Liver (tissue), 9 donors: ENCODE results near the gene CCDC15. TPM values are rescaled to one million over a fixed set of nuclear protein-coding genes. Genes with fewer than 3 reads are reported as not detected.

ENCODE experiments used
- DNase-seq: peaks from one replicate; pipeline ENCODE4 v3.0.0-alpha.2; 2017; ENCODE audit warnings: low spot score
- H3K27ac ChIP-seq, 2 donors: one replicate each; pipeline ENCODE4 v1.7.0; 2013; ENCODE audit warnings: inconsistent platforms in 2 of 2, low read length in 2 of 2, control low read depth in 1 of 2, low read depth in 1 of 2, mild to moderate bottlenecking in 1 of 2
- H3K27me3 ChIP-seq, 4 donors: one replicate each; pipeline versions ENCODE4 v1.6.1 to v1.7.0; 2013; ENCODE audit warnings: low read length in 3 of 4, inconsistent platforms in 1 of 4, mild to moderate bottlenecking in 1 of 4, moderate library complexity in 1 of 4; ENCODE audit not compliant: control insufficient read depth in 4 of 4, insufficient read depth in 4 of 4
- H3K36me3 ChIP-seq, 4 donors: one replicate each; pipeline versions ENCODE4 v1.6.1 to v1.7.0; 2013; ENCODE audit warnings: low read length in 3 of 4, mild to moderate bottlenecking in 3 of 4, low read depth in 1 of 4, moderate library complexity in 1 of 4; ENCODE audit not compliant: control insufficient read depth in 4 of 4, insufficient read depth in 3 of 4
- H3K4me1 ChIP-seq, 4 donors: one replicate each; pipeline versions ENCODE4 v1.6.1 to v1.7.0; 2013; ENCODE audit warnings: low read length in 3 of 4, mild to moderate bottlenecking in 3 of 4, moderate library complexity in 1 of 4; ENCODE audit not compliant: control insufficient read depth in 4 of 4, insufficient read depth in 4 of 4
- H3K4me3 ChIP-seq, 3 donors: one replicate each; pipeline versions ENCODE4 v1.6.1 to v1.7.0; 2013; ENCODE audit warnings: low read length in 3 of 3, control low read depth in 1 of 3, low read depth in 1 of 3, mild to moderate bottlenecking in 1 of 3
- H3K9ac ChIP-seq, 2 donors: one replicate each; pipeline ENCODE4 v1.7.0; 2013; ENCODE audit warnings: low read length in 2 of 2, mild to moderate bottlenecking in 2 of 2, moderate library complexity in 2 of 2, control low read depth in 1 of 2, low read depth in 1 of 2
- H3K9me3 ChIP-seq, 4 donors: one replicate each; pipeline versions ENCODE4 v1.6.1 to v1.7.0; 2013; ENCODE audit warnings: low read length in 3 of 4; ENCODE audit not compliant: control insufficient read depth in 4 of 4
- GABPA ChIP-seq, 2 donors: IDR thresholded peaks in 1 of 2; conservative IDR thresholded peaks in 1 of 2; 2 replicates each; pipeline ENCODE4 v1.6.1; 2016; ENCODE audit warnings: antibody characterized with exemption in 2 of 2, mild to moderate bottlenecking in 1 of 2, moderate library complexity in 1 of 2
- REST ChIP-seq: IDR thresholded peaks from 2 replicates; pipeline ENCODE4 v1.6.1; 2016; ENCODE audit warnings: antibody characterized with exemption, mild to moderate bottlenecking
- RXRA ChIP-seq, 2 donors: IDR thresholded peaks; 2 replicates each; pipeline ENCODE4 v1.6.1; 2017 to 2018; ENCODE audit warnings: antibody characterized with exemption in 2 of 2, mild to moderate bottlenecking in 1 of 2
- SP1 ChIP-seq: IDR thresholded peaks from 2 replicates; pipeline ENCODE4 v1.6.1; 2018; ENCODE audit warnings: antibody characterized with exemption, mild to moderate bottlenecking
- WGBS: extraction: QIAGEN DNeasy Blood & Tissue Kit; methylation state at CpG from one replicate; pipeline ENCODE4 v1.1.7; 2013; 5-methylcytosine and 5-hydroxymethylcytosine counted together
- polyA plus RNA-seq, 2 donors: library from polyadenylated mRNA; stranded (reverse) in 1 of 2; unstranded in 1 of 2; fragments of 200-250 nt in 1 of 2; fragments of >200 nt in 1 of 2; fragmentation: Nextera tagmentation in 1 of 2; extraction: Ambion mirVana in 1 of 2; gene quantifications; one replicate each; pipeline versions ENCODE4 v1.2.1 to v1.2.3, GENCODE V29; 2013 to 2015
- total RNA-seq, 2 donors: library from RNA; depleted of rRNA; stranded (reverse); fragments of >200 nt; gene quantifications; one replicate each; pipeline ENCODE4 v1.2.3, GENCODE V29; 2014
- donor health status: healthy.
- donor health status: healthy.
- donor health status: healthy.
- donor health status: healthy.
- donor health status: healthy.

CCDC15 gene
- total and polyA plus RNA-seq, 4 donors, result 0.35 to 3.5 (median 0.88) TPM

- peaks cover 0 to 2% (median 0%) of the 10 kb centered on the region in 4 donors for H3K4me1 ChIP-seq
- no peaks in the 10 kb centered on the region for H3K9me3 ChIP-seq
- WGBS, result 84% methylated on average over 6 of the region's 6 CpGs
- H3K36me3 ChIP-seq, result peaks cover 0 to 4% (median 0%) of the 10 kb centered on the region in 4 donors
- no peak overlapping the region for H3K27ac ChIP-seq
- H3K9ac ChIP-seq, result no peak overlapping the region
- H3K4me3 ChIP-seq, result no peak overlapping the region
- DNase-seq, result peak; percentile 31
- no peak for TF ChIP-seq RXRA (IDR thresholded peaks at IDR 0.05)
- TF ChIP-seq REST, result no peak
- no peak for TF ChIP-seq SP1
- TF ChIP-seq GABPA (IDR thresholded peaks at IDR 0.05 in 1 of 2, conservative IDR thresholded peaks at IDR 0.05 in 1 of 2), result no peak
- no peaks in the 10 kb centered on the region for H3K27me3 ChIP-seq
Observed at GRCh38 chr11:125090816-125091215, 136.8 kb downstream of the CCDC15 start.

Other genes starting within 250 kb of the CCDC15 start
- 1 to 10 TPM in 1 of 2 donors, not detected in 1; 1.7 TPM for gene NRGN, start 214.3 kb upstream of the CCDC15 start, total RNA-seq
- 1 to 10 TPM in 1 of 2 donors, under 1 TPM in 1; 0.51 to 1.6 TPM for gene NRGN, start 214.3 kb upstream of the CCDC15 start, polyA plus RNA-seq
- under 1 TPM in 1 of 2 donors, not detected in 1; 0.75 TPM for gene VSIG2, start 201.9 kb upstream of the CCDC15 start, total RNA-seq
- gene VSIG2, start 201.9 kb upstream of the CCDC15 start, polyA plus RNA-seq, result 1 to 10 TPM in 1 of 2 donors, under 1 TPM in 1; 0.51 to 1.3 TPM
- gene ESAM, start 191.9 kb upstream of the CCDC15 start, total RNA-seq, result 1 to 10 TPM; 4.0 to 9.8 TPM
- gene ESAM, start 191.9 kb upstream of the CCDC15 start, polyA plus RNA-seq, result 10 to 100 TPM in 1 of 2 donors, 1 to 10 TPM in 1; 9.9 to 15.6 TPM
- 1 to 10 TPM; 3.0 to 7.7 TPM for gene MSANTD2, start 153.8 kb upstream of the CCDC15 start, total RNA-seq
- 1 to 10 TPM; 1.6 to 1.7 TPM for gene MSANTD2, start 153.8 kb upstream of the CCDC15 start, polyA plus RNA-seq
- gene ROBO3, start 88.8 kb upstream of the CCDC15 start, total RNA-seq, result 1 to 10 TPM; 1.1 to 1.2 TPM
- 1 to 10 TPM; 1.6 to 2.2 TPM for gene ROBO3, start 88.8 kb upstream of the CCDC15 start, polyA plus RNA-seq
- gene ROBO4, start 56.3 kb upstream of the CCDC15 start, total RNA-seq, result 10 to 100 TPM in 1 of 2 donors, 1 to 10 TPM in 1; 6.4 to 17.2 TPM
- 1 to 10 TPM; 2.5 to 8.7 TPM for gene ROBO4, start 56.3 kb upstream of the CCDC15 start, polyA plus RNA-seq
- gene HEPN1, start 35.0 kb upstream of the CCDC15 start, total RNA-seq, result not detected
- 1 to 10 TPM in 1 of 2 donors, under 1 TPM in 1; 0.22 to 2.6 TPM for gene HEPN1, start 35.0 kb upstream of the CCDC15 start, polyA plus RNA-seq
- 1 to 10 TPM in 1 of 2 donors, not detected in 1; 3.3 TPM for gene HEPACAM, start 18.2 kb upstream of the CCDC15 start, total RNA-seq
- gene HEPACAM, start 18.2 kb upstream of the CCDC15 start, polyA plus RNA-seq, result 1 to 10 TPM in 1 of 2 donors, under 1 TPM in 1; 0.79 to 7.1 TPM
- gene SLC37A2, start 109.1 kb downstream of the CCDC15 start, total RNA-seq, result 10 to 100 TPM in 1 of 2 donors, 1 to 10 TPM in 1; 6.7 to 12.3 TPM
- gene SLC37A2, start 109.1 kb downstream of the CCDC15 start, polyA plus RNA-seq, result 1 to 10 TPM in 1 of 2 donors, under 1 TPM in 1; 0.51 to 4.4 TPM
- 10 to 100 TPM; 11.1 to 13.4 TPM for gene TMEM218, start 157.4 kb downstream of the CCDC15 start, total RNA-seq
- gene TMEM218, start 157.4 kb downstream of the CCDC15 start, polyA plus RNA-seq, result 10 to 100 TPM; 14.7 to 16.4 TPM
- gene PKNOX2, start 210.5 kb downstream of the CCDC15 start, total RNA-seq, result under 1 TPM; 0.23 to 0.25 TPM
- gene PKNOX2, start 210.5 kb downstream of the CCDC15 start, polyA plus RNA-seq, result under 1 TPM; 0.14 to 0.29 TPM